ENCODE data around the gene PGM2. TPM values are rescaled to one million over a fixed set of nuclear protein-coding genes. Genes with fewer than 3 reads are reported as not detected.
"Not testable (repeated sequence)": the region's sequence is repeated elsewhere in the genome, so short reads cannot be mapped to it uniquely, and the experiment has no call there.

PGM2 gene
- total RNA-seq, 4 donors from 2014 or later, result 13.7 to 24.3 (median 15.5) TPM

GRCh38 chr4:37805091-37805490 is 21.4 kb upstream of the PGM2 start:
- H3K4me1 ChIP-seq, result no peaks in the 10 kb centered on the region
- no peaks in the 10 kb centered on the region for H3K36me3 ChIP-seq
- H3K27ac ChIP-seq, result no peak overlapping the region
- H3K4me3 ChIP-seq, result no peak overlapping the region
- no peaks in the 10 kb centered on the region for H3K27me3 ChIP-seq
- TF ChIP-seq EP300 (IDR thresholded peaks at IDR 0.05) (no peak), POLR2A (IDR thresholded peaks at IDR 0.05) (no peak), CTCF (IDR thresholded peaks at IDR 0.05) (no peak)
- DNase-seq (ENCODE audit: low spot score in 2 of 2), result no peak
- WGBS, 2 donors, result 74 to 82% methylated on average over 5 of the region's 5 CpGs
- H3K9me3 ChIP-seq, result no peaks in the 10 kb centered on the region

GRCh38 chr4:37812713-37813112 is 13.8 kb upstream of the PGM2 start:
- Histone ChIP-seq H3K27me3 (no peaks in the 10 kb centered on the region), H3K27ac (no peak overlapping the region), H3K36me3 (no peaks in the 10 kb centered on the region), H3K9me3 (no peaks in the 10 kb centered on the region), H3K4me3 (no peak overlapping the region), H3K4me1 (no peaks in the 10 kb centered on the region)
- DNase-seq (ENCODE audit: low spot score in 2 of 2), result no peak
- TF ChIP-seq CTCF (IDR thresholded peaks at IDR 0.05) (no peak), POLR2A (IDR thresholded peaks at IDR 0.05) (no peak), EP300 (IDR thresholded peaks at IDR 0.05) (no peak)
- WGBS, 2 donors, result 94 to 97% methylated on average over 1 of the region's 1 CpG

- H3K36me3 ChIP-seq, result no peaks in the 10 kb centered on the region
- no peak overlapping the region for H3K4me3 ChIP-seq
- H3K27ac ChIP-seq, result no peak overlapping the region
- WGBS, 2 donors, result 42 to 63% methylated on average over 3 of the region's 3 CpGs
- no peak for DNase-seq (ENCODE audit: low spot score in 2 of 2)
- no peaks in the 10 kb centered on the region for H3K9me3 ChIP-seq
- H3K27me3 ChIP-seq, result no peaks in the 10 kb centered on the region
- no peaks in the 10 kb centered on the region for H3K4me1 ChIP-seq
- TF ChIP-seq POLR2A (IDR thresholded peaks at IDR 0.05) (no peak), CTCF (IDR thresholded peaks at IDR 0.05) (no peak), EP300 (IDR thresholded peaks at IDR 0.05) (no peak)
Observed at GRCh38 chr4:37815591-37815990, 10.9 kb upstream of the PGM2 start.

GRCh38 chr4:37816006-37816405 is 10.5 kb upstream of the PGM2 start:
- no peak for DNase-seq (ENCODE audit: low spot score in 2 of 2)
- H3K9me3 ChIP-seq, result no peaks in the 10 kb centered on the region
- WGBS, 2 donors, result 50 to 56% methylated on average over 2 of the region's 2 CpGs
- H3K4me3 ChIP-seq, result no peak overlapping the region
- no peaks in the 10 kb centered on the region for H3K4me1 ChIP-seq
- no peaks in the 10 kb centered on the region for H3K27me3 ChIP-seq
- no peak overlapping the region for H3K27ac ChIP-seq
- H3K36me3 ChIP-seq, result no peaks in the 10 kb centered on the region
- no peak for TF ChIP-seq POLR2A (IDR thresholded peaks at IDR 0.05)

GRCh38 chr4:37816719-37817118 is 9.8 kb upstream of the PGM2 start:
- no peaks in the 10 kb centered on the region for H3K4me1 ChIP-seq
- no peak overlapping the region for H3K4me3 ChIP-seq
- 70 to 75% methylated on average over 3 of the region's 3 CpGs for WGBS, 2 donors
- TF ChIP-seq EP300 (IDR thresholded peaks at IDR 0.05) (no peak), CTCF (IDR thresholded peaks at IDR 0.05) (no peak), POLR2A (IDR thresholded peaks at IDR 0.05) (no peak)
- no peaks in the 10 kb centered on the region for H3K27me3 ChIP-seq
- H3K27ac ChIP-seq, result no peak overlapping the region
- no peaks in the 10 kb centered on the region for H3K36me3 ChIP-seq
- DNase-seq (ENCODE audit: low spot score in 2 of 2), result no peak
- H3K9me3 ChIP-seq, result no peaks in the 10 kb centered on the region

- DNase-seq (ENCODE audit: low spot score in 2 of 2), result no peak
- no peaks in the 10 kb centered on the region for H3K9me3 ChIP-seq
- H3K27ac ChIP-seq, result no peak overlapping the region
- TF ChIP-seq POLR2A (IDR thresholded peaks at IDR 0.05) (no peak), CTCF (IDR thresholded peaks at IDR 0.05) (no peak), EP300 (IDR thresholded peaks at IDR 0.05) (no peak)
- H3K27me3 ChIP-seq, result no peaks in the 10 kb centered on the region
- WGBS, 2 donors, result 95 to 98% methylated on average over 5 of the region's 5 CpGs
- no peaks in the 10 kb centered on the region for H3K36me3 ChIP-seq
- no peaks in the 10 kb centered on the region for H3K4me1 ChIP-seq
- H3K4me3 ChIP-seq, result no peak overlapping the region
Observed at GRCh38 chr4:37818752-37819151, 7.7 kb upstream of the PGM2 start.

- 98% methylated on average over 17 to 21 of the region's 28 CpGs for WGBS, 2 donors
- not testable (repeated sequence) for H3K27me3 ChIP-seq; H3K9me3 ChIP-seq; H3K4me1 ChIP-seq; DNase-seq (ENCODE audit: low spot score in 2 of 2); H3K4me3 ChIP-seq; H3K27ac ChIP-seq; H3K36me3 ChIP-seq
Observed at GRCh38 chr4:37820458-37820857, 6.0 kb upstream of the PGM2 start.

Data from tibial nerve (tissue), 4 donors.